OCI-LY7 (cell line): ENCODE results near the gene ELAVL2. TPM values are rescaled to one million over a fixed set of nuclear protein-coding genes. Genes with fewer than 3 reads are reported as not detected.

Experiments used
- Bru-seq: library from RNA; stranded (reverse); fragments of 400-500 nt; gene quantifications from one replicate; lab custom pipeline; 2021; lab: Mats Ljungman, UMichigan
- BruChase-seq, 2 experiments: library from RNA; stranded (reverse); fragments of 400-500 nt; gene quantifications; one replicate each; lab custom pipeline; 2021; lab: Mats Ljungman, UMichigan
- BruUV-seq: library from RNA; stranded (reverse); fragments of 400-500 nt; replicated peaks from 2 replicates; lab custom pipeline; 2021; lab: Mats Ljungman, UMichigan
- CTCF ChIA-PET: fragments of 300-600 bp; sonication (Branson Sonifier 250); formaldehyde crosslinking; loops from one replicate; lab custom pipeline; 2022; ENCODE audit warnings: antibody characterized with exemption; ENCODE audit not compliant: unreplicated experiment; lab: Charles Lee
- POLR2A ChIA-PET: fragments of 300-600 bp; sonication (Branson Sonifier 250); formaldehyde crosslinking; loops from one replicate; lab custom pipeline; 2022; ENCODE audit warnings: antibody characterized with exemption; lab: Charles Lee
- DNase-seq: peaks from one replicate; pipeline ENCODE4 v3.0.0-alpha.2; 2015; ENCODE audit warnings: low spot score
- H2AFZ ChIP-seq: fragments of 200-600 bp; sonication (generic), shearing (Covaris generic); 2 replicates; pipeline ENCODE4 v1.6.1; 2014; ENCODE audit warnings: mild to moderate bottlenecking, antibody characterized with exemption, low read length, moderate library complexity
- H3K27ac ChIP-seq: fragments of 200-600 bp; sonication (generic); 2 replicates; pipeline ENCODE4 v1.5.1; 2014; ENCODE audit warnings: mixed run types, low read depth, mild to moderate bottlenecking, moderate library complexity, low read length, inconsistent platforms; ENCODE audit not compliant: poor library complexity, severe bottlenecking
- H3K36me3 ChIP-seq: fragments of 200-600 bp; sonication (generic); 2 replicates; pipeline ENCODE4 v1.6.1; 2014; ENCODE audit warnings: mild to moderate bottlenecking, antibody characterized with exemption, low read length, moderate library complexity, mixed read lengths; ENCODE audit not compliant: insufficient read depth
- H3K4me1 ChIP-seq: fragments of 200-600 bp; sonication (generic); 2 replicates; pipeline ENCODE4 v1.5.1; 2014; ENCODE audit warnings: mild to moderate bottlenecking, low read length; ENCODE audit not compliant: insufficient read depth, poor library complexity, severe bottlenecking
- H3K4me2 ChIP-seq: fragments of 200-600 bp; sonication (generic); 2 replicates; pipeline ENCODE4 v1.6.1; 2014; ENCODE audit warnings: mild to moderate bottlenecking, low read length
- H3K4me3 ChIP-seq: fragments of 200-600 bp; sonication (generic); 2 replicates; pipeline ENCODE4 v1.5.1; 2014; ENCODE audit warnings: mild to moderate bottlenecking, low read depth, low read length; ENCODE audit not compliant: poor library complexity, severe bottlenecking
- H3K79me2 ChIP-seq: fragments of 200-600 bp; sonication (generic); 2 replicates; pipeline ENCODE4 v1.6.1; 2016; ENCODE audit warnings: low read depth, mild to moderate bottlenecking, low read length, moderate library complexity, mixed read lengths; ENCODE audit not compliant: insufficient read depth
- H3K9me2 ChIP-seq: fragments of 200-600 bp; sonication (generic); 2 replicates; pipeline ENCODE4 v1.6.1; 2016; ENCODE audit warnings: mild to moderate bottlenecking, low read length, mixed read lengths; ENCODE audit not compliant: insufficient read depth
- H3K9me3 ChIP-seq: fragments of 200-600 bp; sonication (generic); 2 replicates; pipeline ENCODE4 v1.6.1; 2014; ENCODE audit warnings: mild to moderate bottlenecking, mixed run types, low read length, mixed read lengths
- H4K20me1 ChIP-seq: fragments of 200-600 bp; sonication (generic); 2 replicates; pipeline ENCODE4 v1.6.1; 2014; ENCODE audit warnings: mild to moderate bottlenecking, antibody characterized with exemption, low read length, moderate library complexity, mixed read lengths; ENCODE audit not compliant: insufficient read depth
- CTCF ChIP-seq: fragments of 200-600 bp; sonication (generic); conservative IDR thresholded peaks from 2 replicates; pipeline ENCODE4 v1.5.1; 2014; ENCODE audit warnings: mild to moderate bottlenecking, antibody characterized with exemption, low read length, moderate library complexity, mixed read lengths
- EZH2phosphoT487 ChIP-seq: fragments of 200-600 bp; sonication (generic); IDR thresholded peaks from 2 replicates; pipeline ENCODE4 v1.6.1; 2018; ENCODE audit warnings: low read depth, borderline replicate concordance, mild to moderate bottlenecking, mixed run types, antibody characterized with exemption, low read length, moderate library complexity, mixed read lengths
- intact Hi-C: fragments of 100-400 bp; cut with micrococcal nuclease; formaldehyde crosslinking; loops from one replicate; pipeline ENCODE4 v1.10.0; 2022; ENCODE audit not compliant: unreplicated experiment
- long read RNA-seq: library from polyadenylated mRNA; stranded (forward); transcript quantifications from one replicate; pipeline ENCODE4 v2.0.0, GENCODE V29; 2022
- total RNA-seq, 2 experiments: library from RNA; depleted of rRNA in 1 of 2; stranded (reverse); fragments of >200 nt in 1 of 2; shearing (Covaris generic) in 1 of 2; gene quantifications; 2 replicates each; pipeline ENCODE4 v1.2.3, GENCODE V29; 2014 to 2022

ELAVL2 gene
- not detected in 2 replicates for total RNA-seq (2014; rRNA removed; shearing (Covaris generic))
- not detected in 2 replicates for total RNA-seq (2022)
- Bru-seq, nascent RNA, result not detected
- BruChase-seq, experiment 1, labeled RNA remaining after a 6-hour chase, result not detected
- BruChase-seq, experiment 2, labeled RNA remaining after a 2-hour chase, result not detected
- long read RNA-seq, result 0 reads

GRCh38 chr9:23826120-23826629 is at the start of gene ELAVL2:
Gene ELAVL2, minus strand, starts transcription at chr9:23826240. Its CDS starts 64,006 bp downstream, at chr9:23762234.
- H4K20me1 ChIP-seq, result no peaks in the 10 kb centered on the region; the same call in 1 of the 2 replicates
- no peak within 1 kb of the TSS for H3K27ac ChIP-seq
- no peak for DNase-seq
- no peaks in the 10 kb centered on the region for H3K36me3 ChIP-seq
- no peaks in the 10 kb centered on the region for H3K9me2 ChIP-seq
- BruUV-seq, result no TSS peak
- CTCF ChIA-PET, result no interaction called here
- TF ChIP-seq EZH2phosphoT487 (no peak), CTCF (no peak)
- no peak within 1 kb of the TSS for H3K4me3 ChIP-seq
- no peaks in the 10 kb centered on the region for H3K4me1 ChIP-seq
- H2AFZ ChIP-seq, result no peak within 1 kb of the TSS
- POLR2A ChIA-PET, result no interaction called here
- H3K79me2 ChIP-seq, result no peaks in the 10 kb centered on the region
- no peaks in the 10 kb centered on the region for H3K9me3 ChIP-seq
- intact Hi-C loops, result no loop called here
- H3K4me2 ChIP-seq, result no peak within 1 kb of the TSS

GRCh38 chr9:23858234-23858633 is 32.2 kb upstream of the ELAVL2 start:
- intact Hi-C loops, result no loop called here
- Histone ChIP-seq H3K4me3 (no peak overlapping the region), H3K9me3 (no peaks in the 10 kb centered on the region), H3K27ac (no peak overlapping the region), H2AFZ (no peak overlapping the region), H3K36me3 (no peaks in the 10 kb centered on the region), H3K4me1 (no peaks in the 10 kb centered on the region), H4K20me1 (no peaks in the 10 kb centered on the region), H3K9me2 (no peaks in the 10 kb centered on the region), H3K79me2 (no peaks in the 10 kb centered on the region), H3K4me2 (no peak overlapping the region)
- ChIA-PET POLR2A (interaction anchor here (0.6 kb wide), 1 partner anchor 764 kb away, joined by 3 read pairs; no protein-coding TSS in a partner anchor), CTCF (no interaction called here)
- TF ChIP-seq EZH2phosphoT487 (no peak), CTCF (no peak)
- BruUV-seq, result no TSS peak
- no peak for DNase-seq
